Muscle layer of duodenum (tissue), 2 donors: Measurements from ENCODE around the gene ANKRD16.
"Not testable (repeated sequence)": the region's sequence is repeated elsewhere in the genome, so short reads cannot be mapped to it uniquely, and the experiment has no call there.

Experiments used
- H3K27ac ChIP-seq: one replicate; pipeline ENCODE4 v1.7.0; 2013; ENCODE audit warnings: mild to moderate bottlenecking, low read length
- H3K27me3 ChIP-seq: one replicate; pipeline ENCODE4 v1.7.0; 2013; ENCODE audit warnings: low read depth, mild to moderate bottlenecking, control low read depth, low read length
- H3K36me3 ChIP-seq, 2 donors: one replicate each; pipeline ENCODE4 v1.7.0; 2013; ENCODE audit warnings: low read length in 2 of 2, control low read depth in 1 of 2, mild to moderate bottlenecking in 1 of 2; ENCODE audit not compliant: insufficient read depth in 2 of 2, control insufficient read depth in 1 of 2
- H3K4me1 ChIP-seq, 2 donors: one replicate each; pipeline ENCODE4 v1.7.0; 2013; ENCODE audit warnings: low read length in 2 of 2, mild to moderate bottlenecking in 2 of 2, control low read depth in 1 of 2, moderate library complexity in 1 of 2; ENCODE audit not compliant: insufficient read depth in 2 of 2, control insufficient read depth in 1 of 2
- H3K4me3 ChIP-seq, 2 donors: one replicate each; pipeline ENCODE4 v1.7.0; 2013; ENCODE audit warnings: low read length in 2 of 2, low read depth in 1 of 2, mild to moderate bottlenecking in 1 of 2
- H3K9me3 ChIP-seq, 2 donors: one replicate each; pipeline ENCODE4 v1.7.0; 2013; ENCODE audit warnings: low read length in 2 of 2, control low read depth in 1 of 2, mild to moderate bottlenecking in 1 of 2; ENCODE audit not compliant: control insufficient read depth in 1 of 2
- donor health status: healthy.

The ANKRD16 gene

DNA sequence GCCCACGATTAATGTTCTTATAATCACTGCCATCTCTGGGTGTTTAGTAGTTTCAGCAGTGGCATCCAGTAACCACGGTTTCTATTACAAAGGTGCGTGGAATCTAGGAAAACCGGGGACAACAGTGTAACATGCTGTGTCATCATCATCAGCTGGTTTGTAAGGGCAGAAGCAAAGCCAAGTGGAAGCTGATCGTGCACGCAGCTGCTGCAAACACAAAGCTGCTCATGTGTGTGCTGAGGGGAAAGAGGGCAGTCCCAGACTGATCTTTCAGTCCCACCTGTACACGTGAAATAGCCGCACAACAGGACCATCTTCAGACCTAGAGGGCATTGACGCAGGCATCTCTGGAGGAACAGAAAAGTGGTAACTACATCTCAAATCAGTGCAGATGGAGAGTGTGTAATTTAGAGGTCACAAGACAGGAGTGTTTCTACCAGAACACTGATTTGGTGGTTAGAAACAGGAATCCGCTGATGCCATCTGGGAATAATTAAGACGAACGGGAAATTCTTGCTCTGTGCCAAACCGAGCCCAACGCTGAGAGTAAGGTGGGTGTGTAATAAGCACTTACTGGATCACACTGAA lies 13.4 kb downstream of the ANKRD16 start:
- Histone ChIP-seq H3K27me3 (no peaks in the 10 kb centered on the region), H3K36me3 (peaks cover 16 to 36% of the 10 kb centered on the region in 2 donors), H3K27ac (no peak overlapping the region), H3K9me3 (no peaks in the 10 kb centered on the region), H3K4me1 (no peaks in the 10 kb centered on the region), H3K4me3 (no peak overlapping the region)

GRCh38 chr10:5873515-5873995 lies 16.1 kb downstream of the ANKRD16 start:
- Histone ChIP-seq H3K27ac (no peak overlapping the region), H3K27me3 (no peaks in the 10 kb centered on the region), H3K4me1 (no peaks in the 10 kb centered on the region), H3K9me3 (no peaks in the 10 kb centered on the region), H3K36me3 (peaks cover 16 to 39% of the 10 kb centered on the region in 2 donors), H3K4me3 (no peak overlapping the region)

- no peak overlapping the region for H3K27ac ChIP-seq
- H3K27me3 ChIP-seq: no peaks in the 10 kb centered on the region
- peaks cover 6 to 24% of the 10 kb centered on the region in 2 donors for H3K36me3 ChIP-seq
- H3K4me1 ChIP-seq: no peaks in the 10 kb centered on the region
- H3K4me3 ChIP-seq: no peak overlapping the region
- H3K9me3 ChIP-seq: no peaks in the 10 kb centered on the region
Measured at GRCh38 chr10:5871596-5871995, 18.1 kb downstream of the ANKRD16 start.

DNA sequence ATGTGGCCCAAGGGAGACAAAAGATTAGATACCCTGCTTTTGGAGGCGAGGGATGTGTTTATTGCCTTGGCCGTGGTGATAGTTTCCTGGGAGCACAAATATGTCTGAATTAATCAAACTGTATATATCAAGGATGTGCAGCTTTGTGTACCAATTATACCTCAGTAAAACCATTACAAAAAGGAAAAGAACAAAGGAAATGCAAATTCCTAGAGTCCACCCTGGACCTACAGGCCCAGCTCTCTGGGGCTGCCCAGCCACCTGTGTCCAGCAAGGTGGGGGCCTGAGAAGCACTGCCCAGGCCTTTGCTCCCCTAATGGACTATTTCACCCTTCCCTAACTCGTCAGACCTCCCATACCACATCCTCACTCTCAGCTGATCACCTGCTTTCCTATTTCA lies 20.5 kb downstream of the ANKRD16 start:
- Histone ChIP-seq H3K27me3 (no peaks in the 10 kb centered on the region), H3K4me3 (no peak overlapping the region), H3K36me3 (peaks cover 0 to 6% of the 10 kb centered on the region in 2 donors), H3K4me1 (no peaks in the 10 kb centered on the region), H3K27ac (no peak overlapping the region), H3K9me3 (no peaks in the 10 kb centered on the region)

GRCh38 chr10:5868383-5868782 lies 21.3 kb downstream of the ANKRD16 start:
- H3K36me3 ChIP-seq, H3K9me3 ChIP-seq, H3K4me3 ChIP-seq: not testable (repeated sequence)

GRCh38 chr10:5867091-5867615 lies 22.5 kb downstream of the ANKRD16 start:
- not testable (repeated sequence) for H3K27ac ChIP-seq, H3K27me3 ChIP-seq, H3K4me1 ChIP-seq, H3K4me3 ChIP-seq, H3K9me3 ChIP-seq, H3K36me3 ChIP-seq

More at GRCh38 chr10:5868383-5868782, 21.3 kb downstream of the ANKRD16 start:
- H3K27me3 ChIP-seq, H3K27ac ChIP-seq, H3K4me1 ChIP-seq: not testable (repeated sequence)

GRCh38 chr10:5866451-5867081 lies 23.1 kb downstream of the ANKRD16 start:
- not testable (repeated sequence) for H3K36me3 ChIP-seq, H3K27ac ChIP-seq, H3K4me3 ChIP-seq, H3K4me1 ChIP-seq, H3K9me3 ChIP-seq, H3K27me3 ChIP-seq

DNA sequence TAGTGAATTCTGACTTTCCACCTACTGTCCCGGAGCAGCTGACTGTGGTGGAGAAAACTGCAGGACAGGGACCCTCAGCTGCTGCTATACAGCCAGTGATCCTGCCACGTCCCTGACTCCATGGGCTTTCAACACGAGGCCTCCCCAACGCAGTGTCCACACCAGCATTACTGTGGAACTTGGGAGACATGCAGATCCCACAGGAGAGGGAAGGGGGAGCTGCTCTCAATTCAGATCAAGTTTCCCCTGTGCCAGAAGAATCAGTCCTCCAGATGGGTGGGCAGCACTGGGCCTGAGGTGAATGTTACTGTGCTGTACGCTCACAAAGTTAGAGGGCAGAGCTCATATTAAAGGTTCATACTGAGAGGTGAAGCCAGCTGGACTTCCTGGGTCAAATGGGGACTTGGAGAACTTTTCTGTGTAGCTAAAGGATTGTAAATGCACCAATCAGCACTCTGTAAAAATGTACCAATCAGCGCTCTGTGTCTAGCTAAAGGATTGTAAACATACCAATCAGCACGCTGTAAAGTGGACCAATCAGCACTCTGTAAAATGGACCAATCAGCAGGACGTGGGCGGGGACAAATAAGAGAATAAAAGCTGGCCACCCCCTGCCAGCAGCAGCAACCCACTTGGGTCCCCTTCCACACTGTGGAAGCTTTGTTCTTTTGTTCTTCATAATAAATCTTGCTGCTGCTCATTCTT lies 26.6 kb downstream of the ANKRD16 start:
- H3K9me3 ChIP-seq, H3K36me3 ChIP-seq, H3K4me3 ChIP-seq, H3K27ac ChIP-seq, H3K4me1 ChIP-seq, H3K27me3 ChIP-seq: not testable (repeated sequence)

DNA sequence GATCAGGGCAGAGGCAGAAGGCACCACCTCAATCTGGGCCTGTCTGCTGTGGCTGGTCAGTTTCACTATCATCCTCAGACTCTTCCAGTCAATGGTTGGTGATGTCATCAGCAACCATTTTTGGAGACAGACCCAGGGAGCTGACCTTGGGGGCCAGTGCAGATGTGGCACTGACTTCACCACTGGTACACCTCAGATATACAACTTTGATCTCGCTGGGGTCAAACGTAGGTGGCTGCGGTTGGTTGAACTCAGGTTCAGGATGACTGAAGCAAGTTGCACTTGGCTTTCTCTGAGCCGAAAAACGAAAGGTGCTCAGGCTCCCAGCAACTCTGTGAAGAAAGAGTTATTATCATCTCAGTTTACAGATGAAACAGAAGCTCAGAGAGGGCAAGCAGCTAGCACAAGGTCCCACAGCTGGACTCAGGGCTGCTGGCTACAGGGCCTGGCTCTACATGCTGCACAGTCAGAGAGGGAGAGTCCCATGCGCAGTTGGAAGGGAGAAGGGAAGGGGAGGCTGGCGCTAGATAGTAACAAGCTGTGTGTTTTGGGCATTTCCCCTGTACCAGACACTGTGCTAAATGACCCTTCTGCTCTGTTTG lies 27.2 kb downstream of the ANKRD16 start:
- H3K4me3 ChIP-seq: no peak overlapping the region
- H3K9me3 ChIP-seq: no peaks in the 10 kb centered on the region
- no peaks in the 10 kb centered on the region for H3K36me3 ChIP-seq

DNA sequence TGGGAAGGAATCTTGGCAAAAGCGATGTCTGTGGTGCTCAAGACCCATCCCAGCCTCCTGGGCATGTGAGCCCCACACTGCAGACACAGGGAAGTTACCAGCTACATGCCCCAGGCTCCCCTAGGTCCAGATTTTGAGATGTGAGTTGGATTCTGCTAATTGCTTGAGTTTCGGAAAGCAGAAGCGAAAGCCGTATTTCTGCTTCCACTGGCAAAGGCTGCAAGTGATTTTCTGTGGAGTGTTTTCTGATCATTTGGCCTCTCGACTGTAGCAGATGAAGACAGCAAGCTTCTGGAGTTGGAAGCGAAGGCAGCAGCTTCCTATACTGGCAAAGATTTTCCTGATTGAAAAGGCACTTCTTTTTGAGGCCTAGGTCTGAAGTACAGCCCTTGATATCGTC lies 29.6 kb downstream of the ANKRD16 start:
- Histone ChIP-seq H3K4me1 (no peaks in the 10 kb centered on the region), H3K27me3 (no peaks in the 10 kb centered on the region), H3K36me3 (no peaks in the 10 kb centered on the region), H3K9me3 (no peaks in the 10 kb centered on the region), H3K4me3 (no peak overlapping the region), H3K27ac (no peak overlapping the region)

More for the DNA sequence above, 27.2 kb downstream of the ANKRD16 start:
- H3K27me3 ChIP-seq: no peaks in the 10 kb centered on the region
- no peaks in the 10 kb centered on the region for H3K4me1 ChIP-seq
- no peak overlapping the region for H3K27ac ChIP-seq

- H3K4me3 ChIP-seq: no peak overlapping the region
- no peaks in the 10 kb centered on the region for H3K36me3 ChIP-seq
Measured at GRCh38 chr10:5858811-5859210, 30.9 kb downstream of the ANKRD16 start.

More at GRCh38 chr10:5858811-5859210, 30.9 kb downstream of the ANKRD16 start:
- Histone ChIP-seq H3K9me3 (no peaks in the 10 kb centered on the region), H3K4me1 (no peaks in the 10 kb centered on the region), H3K27ac (no peak overlapping the region), H3K27me3 (no peaks in the 10 kb centered on the region)
